Esophagus muscularis mucosa (tissue), 4 donors: ENCODE results near the gene CD300LB. TPM values are rescaled to one million over a fixed set of nuclear protein-coding genes. Genes with fewer than 3 reads are reported as not detected.

ENCODE experiments used
- DNase-seq: peaks from one replicate; pipeline ENCODE4 v3.0.0-alpha.2; 2017; ENCODE audit errors: extremely low spot score
- H3K27ac ChIP-seq, 4 donors: fragments of 200-600 bp; sonication (generic); replicated peaks in 1 of 4; 1 replicate in 3 of 4; 2 replicates in 1 of 4; pipeline ENCODE4 v1.5.1; 2016 to 2019; ENCODE audit warnings: mild to moderate bottlenecking in 1 of 4
- H3K27me3 ChIP-seq, 4 donors: fragments of 200-600 bp; sonication (generic); one replicate each; pipeline versions ENCODE4 v1.5.1 to v1.6.0; 2016 to 2019
- H3K36me3 ChIP-seq, 4 donors: fragments of 200-600 bp; sonication (generic); one replicate each; pipeline ENCODE4 v1.5.1; 2016 to 2019
- H3K4me1 ChIP-seq, 4 donors: fragments of 200-600 bp; sonication (generic); one replicate each; pipeline ENCODE4 v1.5.1; 2016 to 2019
- H3K4me3 ChIP-seq, 4 donors: fragments of 200-600 bp; sonication (generic); 1 replicate in 2 of 4; 2 replicates in 2 of 4; pipeline ENCODE4 v1.5.1; 2016 to 2019; ENCODE audit warnings: mild to moderate bottlenecking in 4 of 4, moderate library complexity in 1 of 4
- H3K9me3 ChIP-seq, 4 donors: fragments of 200-600 bp; sonication (generic); 1 replicate in 3 of 4; 2 replicates in 1 of 4; pipeline ENCODE4 v1.5.1; 2016 to 2019
- CTCF ChIP-seq, 3 experiments: fragments of 200-600 bp in 2 of 3; fragments of 450-650 bp in 1 of 3; sonication (generic) in 2 of 3; IDR thresholded peaks; one replicate each; pipeline ENCODE4 v1.5.1; 2017 to 2019; ENCODE audit warnings: antibody characterized with exemption in 3 of 3, mild to moderate bottlenecking in 2 of 3, moderate library complexity in 1 of 3
- EP300 ChIP-seq: sonication (generic); formaldehyde crosslinking; IDR thresholded peaks from one replicate; pipeline ENCODE4 v1.6.1; 2017; ENCODE audit warnings: antibody characterized with exemption
- POLR2A ChIP-seq: fragments of 450-650 bp; IDR thresholded peaks from one replicate; pipeline ENCODE4 v1.6.1; 2017; ENCODE audit warnings: antibody characterized with exemption, moderate library complexity, mild to moderate bottlenecking, low read depth
- POLR2AphosphoS5 ChIP-seq, 2 donors: sonication (generic); formaldehyde crosslinking; IDR thresholded peaks; one replicate each; pipeline ENCODE4 v1.6.1; 2017; ENCODE audit warnings: antibody characterized with exemption in 2 of 2
- WGBS: methylation state at CpG from one replicate; pipeline ENCODE4 v1.1.5; 2018; 5-methylcytosine and 5-hydroxymethylcytosine counted together
- intact Hi-C: fragments of 100-400 bp; cut with DNase I; formaldehyde crosslinking; loops from one replicate; pipeline ENCODE4 v1.15.1; 2023
- total RNA-seq, 4 donors: library from RNA; depleted of rRNA; stranded (reverse); fragments of >200 nt; gene quantifications; one replicate each; pipeline versions ENCODE4 v1.1.0 to v1.2.1, GENCODE V29; 2016

Gene CD300LB
- total RNA-seq, 4 donors from 2014 or later, result 0.17 to 0.83 (median 0.23) TPM; not detected in 1

GRCh38 chr17:74545843-74546230 is 14.6 kb upstream of the CD300LB start, which contains the start of gene CD300C:
CD300C (minus strand) TSS chr17:74546115; CDS start chr17:74545782, 333 bp downstream.
- TF ChIP-seq CTCF (IDR thresholded peaks at IDR 0.05) (no peak), POLR2A (peak; percentile 10)
- H3K27me3 ChIP-seq, result peaks cover 0 to 19% (median 0%) of the 10 kb centered on the region in 4 donors
- peak within 1 kb of the TSS; percentile 20 to 30 (median 22) for H3K4me3 ChIP-seq
- DNase-seq, result no peak
- H3K4me1 ChIP-seq, result no peaks in the 10 kb centered on the region
- 62% methylated on average over 5 of the region's 5 CpGs for WGBS
- no peaks in the 10 kb centered on the region for H3K36me3 ChIP-seq
- no peaks in the 10 kb centered on the region for H3K9me3 ChIP-seq
- intact Hi-C loops, result no loop called here
- peak within 1 kb of the TSS in 1 of 4 donors; percentile 31 for H3K27ac ChIP-seq

GRCh38 chr17:74544991-74545842 is 13.9 kb upstream of the CD300LB start:
- Histone ChIP-seq H3K36me3 (no peaks in the 10 kb centered on the region), H3K4me3 (peak overlapping the region; percentile 20 to 30 (median 22))
- 73% methylated on average over 14 of the region's 16 CpGs for WGBS

GRCh38 chr17:74543891-74544760 is 12.9 kb upstream of the CD300LB start:
- no peaks in the 10 kb centered on the region for H3K9me3 ChIP-seq
- intact Hi-C loops, result no loop called here
- H3K4me3 ChIP-seq, result no peak overlapping the region
- H3K4me1 ChIP-seq, result no peaks in the 10 kb centered on the region
- H3K27ac ChIP-seq, result no peak overlapping the region
- H3K27me3 ChIP-seq, result peaks cover 0 to 7% (median 0%) of the 10 kb centered on the region in 4 donors
- H3K36me3 ChIP-seq, result no peaks in the 10 kb centered on the region
- WGBS, result 93% methylated on average over 8 of the region's 18 CpGs
- TF ChIP-seq CTCF (IDR thresholded peaks at IDR 0.05) (no peak), POLR2AphosphoS5 (IDR thresholded peaks at IDR 0.05) (no peak), POLR2A (no peak), EP300 (no peak)
- DNase-seq, result no peak

More at GRCh38 chr17:74544991-74545842, 13.9 kb upstream of the CD300LB start:
- DNase-seq, result no peak
- H3K27me3 ChIP-seq, result peaks cover 0 to 13% (median 0%) of the 10 kb centered on the region in 4 donors
- intact Hi-C loops, result no loop called here
- no peaks in the 10 kb centered on the region for H3K4me1 ChIP-seq
- TF ChIP-seq POLR2A, result no peak
- TF ChIP-seq CTCF (IDR thresholded peaks at IDR 0.05), result no peak
- TF ChIP-seq POLR2AphosphoS5 (IDR thresholded peaks at IDR 0.05), result no peak
- no peak for TF ChIP-seq EP300
- no peaks in the 10 kb centered on the region for H3K9me3 ChIP-seq
- peak overlapping the region in 1 of 4 donors; percentile 31 for H3K27ac ChIP-seq

- H3K27ac ChIP-seq, result no peak overlapping the region
- H3K4me1 ChIP-seq, result no peaks in the 10 kb centered on the region
- intact Hi-C loops, result no loop called here
- WGBS, result 77% methylated on average over 11 of the region's 14 CpGs
- no peaks in the 10 kb centered on the region for H3K9me3 ChIP-seq
- H3K27me3 ChIP-seq, result peaks cover 0 to 5% (median 0%) of the 10 kb centered on the region in 4 donors
- H3K36me3 ChIP-seq, result no peaks in the 10 kb centered on the region
- H3K4me3 ChIP-seq, result no peak overlapping the region
- DNase-seq, result no peak
- TF ChIP-seq POLR2AphosphoS5 (IDR thresholded peaks at IDR 0.05) (no peak), CTCF (IDR thresholded peaks at IDR 0.05) (no peak), POLR2A (no peak), EP300 (no peak)
These were observed 12.1 kb upstream of the CD300LB start for GRCh38 chr17:74543406-74543805.
